Measurements from ENCODE around the gene NEDD4L. TPM values are rescaled to one million over a fixed set of nuclear protein-coding genes. Genes with fewer than 3 reads are reported as not detected.

The NEDD4L gene
- total RNA-seq, result 27.8 and 28.1 TPM in 2 replicates

DNA sequence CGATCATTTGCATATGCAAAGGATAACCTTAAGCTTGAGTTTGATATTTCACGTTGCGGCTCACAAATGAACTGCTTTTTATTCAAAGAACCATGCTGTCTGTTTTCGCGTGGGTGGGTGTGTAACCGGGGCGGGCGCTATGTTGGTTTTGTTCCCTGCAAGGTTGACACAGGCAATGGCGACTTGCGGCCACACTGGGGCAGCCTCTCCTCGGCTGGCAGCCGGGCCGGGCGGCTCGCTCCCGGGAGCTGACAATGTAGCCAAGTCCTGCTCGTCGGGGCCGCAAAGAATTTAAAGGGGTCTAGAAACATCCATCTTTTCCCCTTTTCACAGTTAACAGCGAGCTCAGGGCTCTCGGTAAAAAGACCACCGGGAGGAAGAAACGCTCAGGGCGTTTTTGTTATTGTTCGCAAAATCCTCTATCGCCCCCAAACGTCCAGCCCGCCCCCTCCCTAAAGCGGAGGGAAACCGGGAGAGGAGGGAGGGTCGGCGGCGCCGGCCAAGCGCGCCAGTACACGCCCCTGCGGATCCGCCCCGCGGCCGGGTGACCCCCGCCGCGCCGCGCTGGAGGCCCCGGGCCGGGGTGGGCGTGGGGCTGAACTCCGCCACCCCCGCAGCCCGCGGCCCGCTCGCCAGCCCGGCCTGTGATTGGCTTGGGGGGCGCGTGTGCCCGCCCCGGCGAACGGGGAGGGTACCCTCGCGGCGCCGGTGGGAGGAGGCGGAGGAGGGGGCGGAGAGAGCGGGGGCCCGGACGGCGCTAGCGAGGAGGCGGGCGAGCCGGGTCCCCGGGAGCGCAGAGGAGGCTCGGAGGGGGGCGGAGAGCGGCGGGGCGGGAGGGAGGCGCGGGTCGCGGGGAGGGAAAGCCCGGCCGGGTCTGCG lies at the start of gene NEDD4L:
TSS of gene NEDD4L (plus strand) at position 736 of the 879 bp plus-strand sequence. CDS start 435 bp downstream, outside the sequence.

Small RNA genes within 50 kb of the gene (small RNA-seq; reads per million reads assigned to genes)
- gene HMGN1P30 (not detected), gene MIR3591 (not detected)

Other genes with a start within 250 kb of the NEDD4L start
- 80.7 and 92.7 TPM in 2 replicates for gene ATP8B1, start 240.9 kb upstream of the NEDD4L start, total RNA-seq